ENCODE data around the gene STMP1. TPM values are rescaled to one million over a fixed set of nuclear protein-coding genes. Genes with fewer than 3 reads are reported as not detected.

The STMP1 gene
- polyA plus RNA-seq, 1 donor, result 46.7 TPM

GRCh38 chr7:135672560-135673359, 10.4 kb downstream of the STMP1 start:
- no CpG with 5 or more reads among the region's 3 CpGs for WGBS (ENCODE audit: insufficient coverage, low lambda C conversion rate)
- Histone ChIP-seq H3K9me3 (ENCODE audit: control insufficient read depth, low read depth, low read length) (no peaks in the 10 kb centered on the region), H3K4me1 (ENCODE audit: control insufficient read depth, insufficient read depth, low read length) (no peaks in the 10 kb centered on the region), H3K36me3 (ENCODE audit: control insufficient read depth, insufficient read depth, low read length) (peaks cover 14% of the 10 kb centered on the region), H3K27ac (ENCODE audit: low read length) (no peak overlapping the region), H3K4me3 (ENCODE audit: low read length) (no peak overlapping the region), H3K27me3 (ENCODE audit: control insufficient read depth, insufficient read depth, low read length) (no peaks in the 10 kb centered on the region)
- DNase-seq, result peak in 1 of 2 donors; percentile 37

GRCh38 chr7:135673360-135673706, 11.0 kb downstream of the STMP1 start:
- no peaks in the 10 kb centered on the region for H3K4me1 ChIP-seq (ENCODE audit: control insufficient read depth, insufficient read depth, low read length)
- 71% methylated on average over 1 of the region's 6 CpGs for WGBS (ENCODE audit: insufficient coverage, low lambda C conversion rate)
- no peak for DNase-seq
- no peaks in the 10 kb centered on the region for H3K27me3 ChIP-seq (ENCODE audit: control insufficient read depth, insufficient read depth, low read length)
- H3K36me3 ChIP-seq (ENCODE audit: control insufficient read depth, insufficient read depth, low read length), result peaks cover 18% of the 10 kb centered on the region
- H3K27ac ChIP-seq (ENCODE audit: low read length), result no peak overlapping the region
- H3K9me3 ChIP-seq (ENCODE audit: control insufficient read depth, low read depth, low read length), result no peaks in the 10 kb centered on the region
- H3K4me3 ChIP-seq (ENCODE audit: low read length), result no peak overlapping the region

GRCh38 chr7:135678612-135679575, 16.6 kb downstream of the STMP1 start:
- Histone ChIP-seq H3K36me3 (ENCODE audit: control insufficient read depth, insufficient read depth, low read length) (peaks cover 29% of the 10 kb centered on the region), H3K27ac (ENCODE audit: low read length) (no peak overlapping the region)
- WGBS (ENCODE audit: insufficient coverage, low lambda C conversion rate), result no CpG with 5 or more reads among the region's 4 CpGs

GRCh38 chr7:135681762-135682161, 19.4 kb downstream of the STMP1 start:
- no peak overlapping the region for H3K4me3 ChIP-seq (ENCODE audit: low read length)
- H3K9me3 ChIP-seq (ENCODE audit: control insufficient read depth, low read depth, low read length), result no peaks in the 10 kb centered on the region
- DNase-seq, result no peak
- no CpG with 5 or more reads among the region's 5 CpGs for WGBS (ENCODE audit: insufficient coverage, low lambda C conversion rate)
- no peak overlapping the region for H3K27ac ChIP-seq (ENCODE audit: low read length)
- H3K4me1 ChIP-seq (ENCODE audit: control insufficient read depth, insufficient read depth, low read length), result no peaks in the 10 kb centered on the region
- no peaks in the 10 kb centered on the region for H3K27me3 ChIP-seq (ENCODE audit: control insufficient read depth, insufficient read depth, low read length)
- H3K36me3 ChIP-seq (ENCODE audit: control insufficient read depth, insufficient read depth, low read length), result peaks cover 17% of the 10 kb centered on the region

More at GRCh38 chr7:135678612-135679575, 16.6 kb downstream of the STMP1 start:
- DNase-seq, result no peak
- no peak overlapping the region for H3K4me3 ChIP-seq (ENCODE audit: low read length)
- no peaks in the 10 kb centered on the region for H3K9me3 ChIP-seq (ENCODE audit: control insufficient read depth, low read depth, low read length)
- H3K4me1 ChIP-seq (ENCODE audit: control insufficient read depth, insufficient read depth, low read length), result no peaks in the 10 kb centered on the region
- H3K27me3 ChIP-seq (ENCODE audit: control insufficient read depth, insufficient read depth, low read length), result no peaks in the 10 kb centered on the region

GRCh38 chr7:135682191-135682590, 19.9 kb downstream of the STMP1 start:
- no CpG with 5 or more reads among the region's 3 CpGs for WGBS (ENCODE audit: insufficient coverage, low lambda C conversion rate)
- H3K27me3 ChIP-seq (ENCODE audit: control insufficient read depth, insufficient read depth, low read length), result no peaks in the 10 kb centered on the region
- H3K27ac ChIP-seq (ENCODE audit: low read length), result no peak overlapping the region
- H3K9me3 ChIP-seq (ENCODE audit: control insufficient read depth, low read depth, low read length), result no peaks in the 10 kb centered on the region
- H3K4me3 ChIP-seq (ENCODE audit: low read length), result no peak overlapping the region
- no peaks in the 10 kb centered on the region for H3K4me1 ChIP-seq (ENCODE audit: control insufficient read depth, insufficient read depth, low read length)
- H3K36me3 ChIP-seq (ENCODE audit: control insufficient read depth, insufficient read depth, low read length), result peaks cover 17% of the 10 kb centered on the region
- DNase-seq, result no peak

- H3K27me3 ChIP-seq (ENCODE audit: control insufficient read depth, insufficient read depth, low read length), result no peaks in the 10 kb centered on the region
- H3K4me3 ChIP-seq (ENCODE audit: low read length), result no peak overlapping the region
- DNase-seq, result no peak
- H3K4me1 ChIP-seq (ENCODE audit: control insufficient read depth, insufficient read depth, low read length), result no peaks in the 10 kb centered on the region
- no peak overlapping the region for H3K27ac ChIP-seq (ENCODE audit: low read length)
- H3K9me3 ChIP-seq (ENCODE audit: control insufficient read depth, low read depth, low read length), result no peaks in the 10 kb centered on the region
- peaks cover 11% of the 10 kb centered on the region for H3K36me3 ChIP-seq (ENCODE audit: control insufficient read depth, insufficient read depth, low read length)
- whole genome bisulfite sequencing (ENCODE audit: insufficient coverage, low lambda C conversion rate), result no CpG with 5 or more reads among the region's 3 CpGs
These were observed 21.3 kb downstream of the STMP1 start for GRCh38 chr7:135683609-135684008.

- no CpG with 5 or more reads among the region's 3 CpGs for WGBS (ENCODE audit: insufficient coverage, low lambda C conversion rate)
These were observed 21.8 kb downstream of the STMP1 start for GRCh38 chr7:135684136-135684535.

GRCh38 chr7:135684699-135685098, 22.4 kb downstream of the STMP1 start:
- H3K4me3 ChIP-seq (ENCODE audit: low read length), result no peak overlapping the region
- DNase-seq, result no peak
- no peaks in the 10 kb centered on the region for H3K9me3 ChIP-seq (ENCODE audit: control insufficient read depth, low read depth, low read length)
- no peak overlapping the region for H3K27ac ChIP-seq (ENCODE audit: low read length)
- peaks cover 6% of the 10 kb centered on the region for H3K36me3 ChIP-seq (ENCODE audit: control insufficient read depth, insufficient read depth, low read length)
- 100% methylated on average over 1 of the region's 5 CpGs for WGBS (ENCODE audit: insufficient coverage, low lambda C conversion rate)
- H3K27me3 ChIP-seq (ENCODE audit: control insufficient read depth, insufficient read depth, low read length), result no peaks in the 10 kb centered on the region
- H3K4me1 ChIP-seq (ENCODE audit: control insufficient read depth, insufficient read depth, low read length), result no peaks in the 10 kb centered on the region

More at GRCh38 chr7:135684136-135684535, 21.8 kb downstream of the STMP1 start:
- no peak overlapping the region for H3K4me3 ChIP-seq (ENCODE audit: low read length)
- no peaks in the 10 kb centered on the region for H3K9me3 ChIP-seq (ENCODE audit: control insufficient read depth, low read depth, low read length)
- no peaks in the 10 kb centered on the region for H3K27me3 ChIP-seq (ENCODE audit: control insufficient read depth, insufficient read depth, low read length)
- peaks cover 6% of the 10 kb centered on the region for H3K36me3 ChIP-seq (ENCODE audit: control insufficient read depth, insufficient read depth, low read length)
- H3K27ac ChIP-seq (ENCODE audit: low read length), result no peak overlapping the region
- no peaks in the 10 kb centered on the region for H3K4me1 ChIP-seq (ENCODE audit: control insufficient read depth, insufficient read depth, low read length)
- no peak for DNase-seq

GRCh38 chr7:135685306-135686084, 23.2 kb downstream of the STMP1 start:
- Histone ChIP-seq H3K36me3 (ENCODE audit: control insufficient read depth, insufficient read depth, low read length) (peaks cover 6% of the 10 kb centered on the region), H3K9me3 (ENCODE audit: control insufficient read depth, low read depth, low read length) (no peaks in the 10 kb centered on the region), H3K27me3 (ENCODE audit: control insufficient read depth, insufficient read depth, low read length) (no peaks in the 10 kb centered on the region), H3K4me1 (ENCODE audit: control insufficient read depth, insufficient read depth, low read length) (no peaks in the 10 kb centered on the region), H3K27ac (ENCODE audit: low read length) (no peak overlapping the region), H3K4me3 (ENCODE audit: low read length) (no peak overlapping the region)
- DNase-seq, result no peak
- WGBS (ENCODE audit: insufficient coverage, low lambda C conversion rate), result no CpG with 5 or more reads among the region's 9 CpGs

GRCh38 chr7:135687466-135687865, 25.2 kb downstream of the STMP1 start:
- Histone ChIP-seq H3K4me3 (ENCODE audit: low read length) (no peak overlapping the region), H3K9me3 (ENCODE audit: control insufficient read depth, low read depth, low read length) (no peaks in the 10 kb centered on the region), H3K36me3 (ENCODE audit: control insufficient read depth, insufficient read depth, low read length) (peaks cover 3% of the 10 kb centered on the region), H3K27ac (ENCODE audit: low read length) (no peak overlapping the region), H3K27me3 (ENCODE audit: control insufficient read depth, insufficient read depth, low read length) (no peaks in the 10 kb centered on the region), H3K4me1 (ENCODE audit: control insufficient read depth, insufficient read depth, low read length) (no peaks in the 10 kb centered on the region)
- WGBS (ENCODE audit: insufficient coverage, low lambda C conversion rate), result no CpG with 5 or more reads among the region's 1 CpG
- no peak for DNase-seq
